H1 (cell line): ENCODE data around the gene GRIK4.

Source experiments
- CBX8 ChIP-seq: fragments of 300-800, 300-1000 bp; sonication (generic); IDR thresholded peaks from 2 replicates; pipeline ENCODE4 v1.7.1; 2016; ENCODE audit warnings: low read depth, low read length, borderline replicate concordance
- CHD2 ChIP-seq: IDR thresholded peaks from 2 replicates; pipeline ENCODE4 v1.6.1; 2012; ENCODE audit warnings: low read length, improper control_type of control experiment
- CHD7 ChIP-seq: fragments of 300-600 bp; sonication (generic); IDR thresholded peaks from 2 replicates; pipeline ENCODE4 v1.7.1; 2012; ENCODE audit warnings: low read length, moderate library complexity, mild to moderate bottlenecking, inconsistent platforms; ENCODE audit not compliant: insufficient replicate concordance
- CREB1 ChIP-seq: IDR thresholded peaks from 2 replicates; pipeline ENCODE4 v1.6.1; 2012; ENCODE audit warnings: inconsistent platforms
- GTF2F1 ChIP-seq: IDR thresholded peaks from 2 replicates; pipeline ENCODE4 v1.6.1; 2012; ENCODE audit warnings: low read depth, low read length, improper control_type of control experiment, borderline replicate concordance
- HDAC6 ChIP-seq: IDR thresholded peaks from one replicate; pipeline ENCODE4 v1.7.1; 2012; ENCODE audit warnings: low read depth, mild to moderate bottlenecking, inconsistent platforms, low read length, moderate library complexity
- POLR2A ChIP-seq, 2 experiments: IDR thresholded peaks; 1 replicate in 1 of 2; 2 replicates in 1 of 2; pipeline ENCODE4 v1.6.1; 2011; ENCODE audit warnings: low read depth in 2 of 2, low read length in 2 of 2, mild to moderate bottlenecking in 2 of 2; ENCODE audit errors: control extremely low read depth in 1 of 2
- SRF ChIP-seq: IDR thresholded peaks from 2 replicates; pipeline ENCODE4 v1.6.1; 2011; ENCODE audit warnings: mild to moderate bottlenecking, low read depth, low read length, moderate library complexity
- TAF1 ChIP-seq: IDR thresholded peaks from 2 replicates; pipeline ENCODE4 v1.6.1; 2011; ENCODE audit warnings: mild to moderate bottlenecking, low read depth, low read length
- ZNF274 ChIP-seq: IDR thresholded peaks from 2 replicates; pipeline ENCODE4 v1.7.0; 2012; ENCODE audit warnings: low read length, borderline replicate concordance; ENCODE audit errors: extremely low read depth
- TF ChIP-seq, protein P1 (sequence below), 3 experiments: IDR thresholded peaks; 1 replicate in 2 of 3; 2 replicates in 1 of 3; pipeline versions ENCODE4 v1.5.1 to v1.6.1; 2011; ENCODE audit warnings: low read length in 3 of 3, mild to moderate bottlenecking in 3 of 3, inconsistent platforms in 2 of 3, low read depth in 1 of 3, moderate library complexity in 1 of 3; ENCODE audit not compliant: insufficient read depth in 1 of 3; ENCODE audit errors: control extremely low read depth in 1 of 3

DNA sequence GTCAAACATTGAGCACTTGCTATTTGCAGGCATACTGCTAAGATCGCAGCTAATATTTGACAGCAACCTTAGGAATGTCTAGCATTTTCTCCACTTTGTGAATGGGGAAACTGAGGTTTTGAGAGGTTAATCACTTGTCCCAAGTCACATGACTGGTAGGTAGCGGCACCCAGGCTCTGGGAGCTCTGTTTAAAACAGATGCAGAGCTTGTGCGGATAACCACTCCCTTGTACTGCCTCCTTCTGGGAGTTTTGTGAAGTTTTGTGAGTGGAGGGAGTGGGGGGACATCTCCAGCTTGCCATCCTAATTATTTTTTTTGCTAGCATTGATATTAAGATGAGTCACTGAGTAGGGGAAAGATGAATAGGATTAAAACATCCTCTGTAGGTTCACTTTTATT, 134.7 kb downstream of the GRIK4 start:
- TF ChIP-seq, protein P1, sequence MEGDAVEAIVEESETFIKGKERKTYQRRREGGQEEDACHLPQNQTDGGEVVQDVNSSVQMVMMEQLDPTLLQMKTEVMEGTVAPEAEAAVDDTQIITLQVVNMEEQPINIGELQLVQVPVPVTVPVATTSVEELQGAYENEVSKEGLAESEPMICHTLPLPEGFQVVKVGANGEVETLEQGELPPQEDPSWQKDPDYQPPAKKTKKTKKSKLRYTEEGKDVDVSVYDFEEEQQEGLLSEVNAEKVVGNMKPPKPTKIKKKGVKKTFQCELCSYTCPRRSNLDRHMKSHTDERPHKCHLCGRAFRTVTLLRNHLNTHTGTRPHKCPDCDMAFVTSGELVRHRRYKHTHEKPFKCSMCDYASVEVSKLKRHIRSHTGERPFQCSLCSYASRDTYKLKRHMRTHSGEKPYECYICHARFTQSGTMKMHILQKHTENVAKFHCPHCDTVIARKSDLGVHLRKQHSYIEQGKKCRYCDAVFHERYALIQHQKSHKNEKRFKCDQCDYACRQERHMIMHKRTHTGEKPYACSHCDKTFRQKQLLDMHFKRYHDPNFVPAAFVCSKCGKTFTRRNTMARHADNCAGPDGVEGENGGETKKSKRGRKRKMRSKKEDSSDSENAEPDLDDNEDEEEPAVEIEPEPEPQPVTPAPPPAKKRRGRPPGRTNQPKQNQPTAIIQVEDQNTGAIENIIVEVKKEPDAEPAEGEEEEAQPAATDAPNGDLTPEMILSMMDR (IDR thresholded peaks at IDR 0.05; ENCODE audit: control extremely low read depth in 1 of 3, insufficient read depth in 1 of 3, low read depth in 1 of 3, low read length in 3 of 3), result peak; percentile 12 to 37 (median 26); a peak in 3 of 4 replicates
- TF ChIP-seq HDAC6 (no peak), POLR2A (IDR thresholded peaks at IDR 0.05; ENCODE audit: control extremely low read depth in 1 of 2, low read depth in 2 of 2, low read length in 2 of 2) (no peak), CREB1 (no peak), CHD7 (no peak), ZNF274 (no peak), CHD2 (no peak), TAF1 (no peak), SRF (no peak), GTF2F1 (no peak), CBX8 (no peak)
